NCI-H2107 (cell line): Measurements from ENCODE around the gene ZNF621.

Source experiments
- DNase-seq: peaks from one replicate; lab custom pipeline; 2025; lab: John Stamatoyannopoulos, UW

Gene ZNF621

GRCh38 chr3:40524568-40525285, at the start of gene ZNF621:
Gene ZNF621, plus strand, starts transcription at chr3:40524960. Its CDS starts 881 bp downstream, at chr3:40525841.
- peak; percentile 38 for DNase-seq

- no peak for DNase-seq
Observed at GRCh38 chr3:40476478-40477470, 48.0 kb upstream of the ZNF621 start, which contains the start of gene ZNF619. Gene ZNF619, plus strand, starts transcription at chr3:40477122. Its CDS starts 858 bp downstream, at chr3:40477980.

GRCh38 chr3:40477666-40478065, 47.1 kb upstream of the ZNF621 start:
- no peak for DNase-seq

- DNase-seq, result no peak
Observed at GRCh38 chr3:40487172-40487571, 37.6 kb upstream of the ZNF621 start.

- DNase-seq, result no peak
Observed at GRCh38 chr3:40490916-40491315, 33.8 kb upstream of the ZNF621 start.

GRCh38 chr3:40494698-40495097, 30.1 kb upstream of the ZNF621 start:
- no peak for DNase-seq

GRCh38 chr3:40497288-40497687, 27.5 kb upstream of the ZNF621 start:
- DNase-seq, result no peak

GRCh38 chr3:40499952-40500351, 24.8 kb upstream of the ZNF621 start:
- no peak for DNase-seq

GRCh38 chr3:40502034-40502433, 22.7 kb upstream of the ZNF621 start:
- DNase-seq, result no peak

- DNase-seq, result no peak
Observed at GRCh38 chr3:40504636-40505430, 19.9 kb upstream of the ZNF621 start.

- peak; percentile 71 for DNase-seq
Observed at GRCh38 chr3:40505599-40506462, 18.9 kb upstream of the ZNF621 start, which contains the start of gene ZNF620. Gene ZNF620, plus strand, starts transcription at chr3:40506039. Its CDS starts 314 bp downstream, at chr3:40506353.

GRCh38 chr3:40511031-40511718, 13.6 kb upstream of the ZNF621 start:
- DNase-seq, result no peak

GRCh38 chr3:40516201-40516600, 8.6 kb upstream of the ZNF621 start:
- no peak for DNase-seq

GRCh38 chr3:40518067-40518466, 6.7 kb upstream of the ZNF621 start:
- no peak for DNase-seq

GRCh38 chr3:40518848-40519247, 5.9 kb upstream of the ZNF621 start:
- no peak for DNase-seq

- no peak for DNase-seq
Observed at GRCh38 chr3:40521254-40521653, 3.5 kb upstream of the ZNF621 start.

- no peak for DNase-seq
Observed at GRCh38 chr3:40523781-40524180, 979 bp upstream of the ZNF621 start.

GRCh38 chr3:40524222-40524567, 565 bp upstream of the ZNF621 start:
- no peak for DNase-seq

GRCh38 chr3:40528426-40528825, 3.7 kb downstream of the ZNF621 start:
- no peak for DNase-seq

GRCh38 chr3:40532252-40532651, 7.5 kb downstream of the ZNF621 start:
- no peak for DNase-seq
